Smooth muscle cell of the brain vasculature (primary cell): ENCODE results near the gene C9orf153.
A peak's percentile ranks its signal among the peaks of the same experiment; 100 is the strongest.
"Not testable (repeated sequence)": the region's sequence is repeated elsewhere in the genome, so short reads cannot be mapped to it uniquely, and the experiment has no call there.

Experiments used
- DNase-seq: peaks from one replicate; pipeline ENCODE4 v3.0.0-alpha.2; 2012; ENCODE audit warnings: low read depth, low spot score

C9orf153 gene

GRCh38 chr9:86259557-86259956 is at the start of gene C9orf153:
C9orf153 (minus strand) TSS chr9:86259657; CDS start chr9:86229603, 30,054 bp downstream.
- DNase-seq: no peak

DNA sequence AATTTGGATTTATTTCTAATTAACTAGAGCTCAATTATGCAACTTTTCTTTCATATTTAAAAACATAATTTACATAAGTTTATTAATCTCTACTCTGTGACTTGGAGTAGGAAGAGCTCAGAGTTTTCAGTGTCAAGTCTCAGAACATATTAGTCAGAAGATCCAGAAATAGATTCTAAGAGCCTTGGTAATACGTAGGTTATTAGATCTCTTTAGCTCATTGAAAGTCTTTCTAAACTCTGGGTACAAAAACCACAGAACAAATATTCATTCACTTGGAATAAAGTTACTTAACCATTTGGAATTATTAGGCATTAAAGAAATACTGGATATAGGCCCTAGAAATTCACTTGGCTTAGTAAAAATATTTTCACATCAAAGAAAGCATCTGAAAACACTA is 49.2 kb upstream of the C9orf153 start:
- no peak for DNase-seq

DNA sequence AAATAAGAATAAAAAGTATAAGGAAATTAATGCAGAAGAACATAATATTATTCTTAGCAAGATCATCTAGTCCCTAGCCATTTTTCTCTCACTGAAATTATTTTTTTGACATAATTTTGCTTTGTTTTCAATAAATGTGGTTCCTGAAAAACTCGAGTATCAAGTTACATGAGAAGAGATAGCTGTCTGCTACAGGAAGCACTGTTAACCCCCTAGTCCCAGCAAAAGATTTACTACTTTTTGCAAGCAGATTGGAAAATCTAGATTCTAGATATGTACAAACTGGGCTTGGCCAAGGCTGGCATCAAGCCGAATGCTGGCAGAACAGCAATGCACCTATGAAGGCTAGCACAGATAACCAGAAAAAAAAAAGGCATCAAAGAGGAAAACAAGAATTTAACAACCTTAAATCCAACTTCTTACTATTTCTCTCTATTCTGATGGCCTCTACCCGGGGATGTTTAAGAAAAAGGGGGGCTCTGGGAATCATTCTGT is 44.8 kb upstream of the C9orf153 start:
- no peak for DNase-seq

- no peak for DNase-seq
Observed at GRCh38 chr9:86303316-86303975, 44.0 kb upstream of the C9orf153 start.

GRCh38 chr9:86301686-86302085 is 42.2 kb upstream of the C9orf153 start:
- DNase-seq: no peak

GRCh38 chr9:86300701-86301100 is 41.2 kb upstream of the C9orf153 start:
- DNase-seq: no peak

DNA sequence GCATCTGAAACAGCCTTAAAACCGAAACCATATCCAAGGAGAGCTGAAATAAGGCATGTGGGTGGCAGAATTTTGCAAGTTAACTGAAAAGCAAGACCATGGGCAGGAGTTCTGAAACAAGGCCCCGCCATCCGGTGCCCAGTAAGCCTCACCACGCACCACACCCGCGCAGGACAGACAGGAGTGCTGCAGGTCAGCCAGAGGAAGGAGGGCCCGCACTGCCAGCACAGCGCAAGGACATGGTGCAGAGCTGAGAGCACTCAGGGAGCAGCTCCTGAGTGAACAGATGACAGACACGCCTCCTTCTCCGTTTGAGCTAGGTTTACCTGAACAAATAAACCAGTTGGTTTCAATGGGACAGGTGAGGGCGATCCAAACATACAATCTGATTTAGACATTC is 39.4 kb upstream of the C9orf153 start:
- DNase-seq: no peak

GRCh38 chr9:86290341-86290740 is 30.9 kb upstream of the C9orf153 start:
- DNase-seq: not testable (repeated sequence)

GRCh38 chr9:86288499-86289198 is 29.2 kb upstream of the C9orf153 start:
- no peak for DNase-seq

DNA sequence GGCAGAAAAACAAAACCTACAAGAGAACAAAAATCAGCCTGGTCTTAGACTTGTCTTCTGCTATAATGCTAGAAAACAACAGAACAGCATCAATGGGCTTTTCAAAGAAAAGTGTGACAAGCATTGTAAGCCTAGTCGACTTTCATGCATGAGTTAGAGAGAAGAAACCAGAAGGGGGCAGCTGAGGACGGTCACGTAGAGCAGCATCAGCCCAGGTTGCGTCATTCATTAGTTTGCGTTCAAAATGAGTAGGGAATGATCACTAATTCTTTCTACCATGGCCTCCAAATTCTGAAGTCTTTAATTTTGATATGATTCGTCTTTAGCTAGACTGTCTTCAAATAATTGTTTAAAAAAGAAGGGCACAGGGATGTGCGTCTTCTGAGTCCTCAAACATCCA is 27.6 kb upstream of the C9orf153 start:
- no peak for DNase-seq

GRCh38 chr9:86286278-86286677 is 26.8 kb upstream of the C9orf153 start:
- DNase-seq: no peak

GRCh38 chr9:86285261-86285660 is 25.8 kb upstream of the C9orf153 start:
- DNase-seq: no peak

- peak; percentile 31 for DNase-seq
Observed at GRCh38 chr9:86282979-86283535, 23.6 kb upstream of the C9orf153 start.

GRCh38 chr9:86282077-86282978 is 22.9 kb upstream of the C9orf153 start, which contains the start of gene ISCA1:
ISCA1 (minus strand) TSS chr9:86282538; CDS start chr9:86282458, 80 bp downstream.
- peak; percentile 85 for DNase-seq

DNA sequence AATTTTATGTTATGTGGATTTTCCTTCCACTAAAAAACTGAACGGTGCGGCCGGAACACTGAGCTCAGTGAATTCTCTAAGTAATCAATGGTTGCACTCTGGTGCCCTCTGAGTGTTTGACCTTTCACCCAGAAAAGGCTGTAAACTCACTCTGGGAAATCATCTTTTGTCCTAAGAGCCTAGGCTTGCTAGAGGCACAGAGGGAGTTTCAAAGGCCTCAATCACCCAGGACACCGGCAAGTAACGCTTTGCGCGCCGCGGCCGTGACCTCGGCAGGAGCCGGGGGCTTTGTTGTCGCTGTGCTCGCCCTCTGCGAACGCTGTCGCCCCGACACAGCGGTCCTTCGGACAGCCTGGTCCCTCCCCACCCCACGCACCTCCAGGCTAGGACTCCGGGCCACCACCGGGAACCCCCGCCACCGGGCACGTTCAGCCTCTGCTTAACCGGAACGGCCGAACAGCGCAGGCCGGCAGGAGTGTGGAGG is 22.2 kb upstream of the C9orf153 start:
- no peak for DNase-seq

DNA sequence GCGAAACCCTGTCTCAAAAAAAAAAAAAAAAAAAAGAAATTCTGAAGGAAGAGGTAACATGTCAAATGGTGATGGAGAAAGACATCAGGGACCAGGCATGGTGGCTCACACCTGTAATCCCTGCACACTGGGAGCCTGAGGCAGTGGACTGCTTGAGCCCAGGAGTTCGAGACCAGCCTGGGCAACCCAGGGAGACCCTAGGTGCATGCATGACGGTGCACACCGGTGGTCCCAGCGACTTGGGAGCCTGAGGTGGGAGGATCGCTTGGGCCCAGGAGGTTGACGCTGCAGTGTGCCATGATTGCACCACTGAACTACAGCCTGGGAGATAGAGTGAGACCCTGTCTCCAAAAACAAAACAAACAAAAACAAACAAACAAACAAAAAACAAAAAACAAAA is 21.1 kb upstream of the C9orf153 start:
- no peak for DNase-seq

DNA sequence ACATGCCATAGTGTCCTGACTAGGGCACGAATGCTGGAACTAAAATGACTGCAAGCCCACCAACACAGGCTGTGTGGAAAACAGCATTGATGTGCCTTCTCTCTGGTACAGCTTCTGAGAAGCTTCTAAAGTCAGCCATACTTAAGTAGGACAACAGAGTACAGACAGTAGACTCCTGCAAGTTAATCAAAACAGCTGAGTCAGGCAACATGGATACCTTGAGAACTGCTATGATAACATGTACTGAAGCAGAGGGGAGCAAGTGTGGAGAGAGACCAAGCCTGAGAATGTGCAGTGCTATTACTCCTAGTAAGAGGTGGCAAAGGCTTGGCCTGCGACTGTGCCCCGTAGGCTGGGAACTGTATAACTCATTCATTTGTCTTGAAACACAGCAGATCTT is 20.4 kb upstream of the C9orf153 start:
- no peak for DNase-seq

GRCh38 chr9:86277072-86277471 is 17.6 kb upstream of the C9orf153 start:
- DNase-seq: no peak

DNA sequence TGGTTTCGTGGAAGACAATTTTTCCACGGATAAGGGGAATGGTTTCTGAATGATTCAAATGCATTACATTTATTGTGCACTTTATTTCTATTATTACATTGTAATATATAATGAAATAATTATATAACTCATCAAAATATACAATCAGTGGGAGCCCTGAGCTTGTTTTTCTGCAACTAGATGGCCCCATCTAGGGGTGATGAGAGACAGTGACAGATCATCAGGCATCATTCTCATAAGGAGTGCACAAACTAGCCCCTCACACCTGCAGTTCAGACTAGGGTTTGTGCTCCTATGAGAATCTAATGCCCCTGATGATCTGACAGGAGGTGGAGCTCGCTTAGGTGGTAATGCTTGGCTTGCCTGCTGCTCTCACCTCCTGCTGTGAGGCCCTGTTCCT is 16.5 kb upstream of the C9orf153 start:
- no peak for DNase-seq

DNA sequence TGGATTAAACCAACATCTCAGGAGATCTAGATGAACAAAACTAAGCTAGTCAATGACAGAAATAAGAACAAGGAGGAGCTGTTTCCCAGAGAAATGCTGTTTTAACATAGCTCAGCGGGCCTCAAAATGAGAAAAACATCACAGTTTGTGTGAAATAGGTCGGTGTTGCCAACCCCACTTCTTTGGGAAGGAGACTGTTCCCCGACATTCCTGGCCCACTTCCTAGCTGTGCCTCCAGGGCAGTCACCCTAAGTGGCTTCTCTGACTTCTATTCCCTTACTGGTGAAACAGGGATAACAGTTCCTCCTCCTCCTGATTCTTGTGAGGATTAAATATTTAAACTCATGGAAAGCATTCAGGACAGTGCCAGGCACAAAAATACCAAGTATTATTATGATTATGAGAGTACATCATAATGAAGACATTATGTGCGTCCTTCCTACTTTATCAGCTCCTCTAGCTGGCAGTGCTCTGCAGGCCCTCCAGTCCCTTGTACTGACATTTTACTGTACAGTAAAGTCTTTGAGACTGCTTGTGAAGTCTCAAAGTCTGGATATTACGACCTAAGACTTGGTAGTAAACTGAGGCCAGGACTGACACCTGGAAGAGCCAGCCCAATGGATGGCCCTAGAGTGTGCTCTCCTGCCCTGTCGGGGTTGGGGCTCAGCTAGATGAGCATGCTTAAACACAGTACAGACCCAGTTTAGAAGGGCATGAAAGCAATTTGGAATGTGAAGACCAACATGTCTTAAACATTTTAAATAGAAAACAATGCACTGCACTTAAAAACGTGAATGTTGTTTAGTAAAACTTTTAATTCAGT is 15.6 kb upstream of the C9orf153 start:
- no peak for DNase-seq

- no peak for DNase-seq
Observed at GRCh38 chr9:86272221-86272620, 12.8 kb upstream of the C9orf153 start.
